ENCODE data around the gene ZNF165.

DNA sequence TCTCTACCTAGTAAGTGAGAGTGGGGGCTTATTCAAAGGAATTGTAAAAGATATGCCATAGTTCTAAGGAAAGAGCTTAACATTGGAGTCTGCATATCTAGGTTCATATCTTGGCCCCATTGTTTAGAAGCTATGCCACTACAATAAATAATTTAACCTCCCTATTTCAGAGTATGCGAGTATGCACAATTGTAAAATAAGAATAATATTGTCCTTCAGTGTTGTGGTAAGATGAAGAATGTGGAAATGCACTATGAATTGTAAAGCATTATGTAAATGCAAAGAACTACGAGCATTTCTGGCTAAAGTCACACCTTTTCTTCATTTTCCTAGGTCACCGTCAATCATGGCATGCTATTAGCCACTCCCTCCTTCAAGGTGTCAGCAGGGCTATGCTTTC is 16.1 kb upstream of the ZNF165 start:
- no peak for TF ChIP-seq ZNF70 (CRISPR knock-in tag; IDR thresholded peaks at IDR 0.05)
- TF ChIP-seq SNAI2 (CRISPR knock-in tag; IDR thresholded peaks at IDR 0.05), result no peak
- TF ChIP-seq GLIS3 (CRISPR knock-in tag; IDR thresholded peaks at IDR 0.05), result no peak
- no peak for TF ChIP-seq ISL1 (CRISPR knock-in tag; IDR thresholded peaks at IDR 0.05)
- TF ChIP-seq, protein P1, sequence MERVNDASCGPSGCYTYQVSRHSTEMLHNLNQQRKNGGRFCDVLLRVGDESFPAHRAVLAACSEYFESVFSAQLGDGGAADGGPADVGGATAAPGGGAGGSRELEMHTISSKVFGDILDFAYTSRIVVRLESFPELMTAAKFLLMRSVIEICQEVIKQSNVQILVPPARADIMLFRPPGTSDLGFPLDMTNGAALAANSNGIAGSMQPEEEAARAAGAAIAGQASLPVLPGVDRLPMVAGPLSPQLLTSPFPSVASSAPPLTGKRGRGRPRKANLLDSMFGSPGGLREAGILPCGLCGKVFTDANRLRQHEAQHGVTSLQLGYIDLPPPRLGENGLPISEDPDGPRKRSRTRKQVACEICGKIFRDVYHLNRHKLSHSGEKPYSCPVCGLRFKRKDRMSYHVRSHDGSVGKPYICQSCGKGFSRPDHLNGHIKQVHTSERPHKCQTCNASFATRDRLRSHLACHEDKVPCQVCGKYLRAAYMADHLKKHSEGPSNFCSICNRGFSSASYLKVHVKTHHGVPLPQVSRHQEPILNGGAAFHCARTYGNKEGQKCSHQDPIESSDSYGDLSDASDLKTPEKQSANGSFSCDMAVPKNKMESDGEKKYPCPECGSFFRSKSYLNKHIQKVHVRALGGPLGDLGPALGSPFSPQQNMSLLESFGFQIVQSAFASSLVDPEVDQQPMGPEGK (CRISPR knock-in tag; IDR thresholded peaks at IDR 0.05; ENCODE audit: borderline replicate concordance), result no peak
- no peak for TF ChIP-seq RARB (CRISPR knock-in tag; IDR thresholded peaks at IDR 0.05)
- TF ChIP-seq, protein P2, sequence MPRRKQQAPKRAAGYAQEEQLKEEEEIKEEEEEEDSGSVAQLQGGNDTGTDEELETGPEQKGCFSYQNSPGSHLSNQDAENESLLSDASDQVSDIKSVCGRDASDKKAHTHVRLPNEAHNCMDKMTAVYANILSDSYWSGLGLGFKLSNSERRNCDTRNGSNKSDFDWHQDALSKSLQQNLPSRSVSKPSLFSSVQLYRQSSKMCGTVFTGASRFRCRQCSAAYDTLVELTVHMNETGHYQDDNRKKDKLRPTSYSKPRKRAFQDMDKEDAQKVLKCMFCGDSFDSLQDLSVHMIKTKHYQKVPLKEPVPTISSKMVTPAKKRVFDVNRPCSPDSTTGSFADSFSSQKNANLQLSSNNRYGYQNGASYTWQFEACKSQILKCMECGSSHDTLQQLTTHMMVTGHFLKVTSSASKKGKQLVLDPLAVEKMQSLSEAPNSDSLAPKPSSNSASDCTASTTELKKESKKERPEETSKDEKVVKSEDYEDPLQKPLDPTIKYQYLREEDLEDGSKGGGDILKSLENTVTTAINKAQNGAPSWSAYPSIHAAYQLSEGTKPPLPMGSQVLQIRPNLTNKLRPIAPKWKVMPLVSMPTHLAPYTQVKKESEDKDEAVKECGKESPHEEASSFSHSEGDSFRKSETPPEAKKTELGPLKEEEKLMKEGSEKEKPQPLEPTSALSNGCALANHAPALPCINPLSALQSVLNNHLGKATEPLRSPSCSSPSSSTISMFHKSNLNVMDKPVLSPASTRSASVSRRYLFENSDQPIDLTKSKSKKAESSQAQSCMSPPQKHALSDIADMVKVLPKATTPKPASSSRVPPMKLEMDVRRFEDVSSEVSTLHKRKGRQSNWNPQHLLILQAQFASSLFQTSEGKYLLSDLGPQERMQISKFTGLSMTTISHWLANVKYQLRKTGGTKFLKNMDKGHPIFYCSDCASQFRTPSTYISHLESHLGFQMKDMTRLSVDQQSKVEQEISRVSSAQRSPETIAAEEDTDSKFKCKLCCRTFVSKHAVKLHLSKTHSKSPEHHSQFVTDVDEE (CRISPR knock-in tag; IDR thresholded peaks at IDR 0.05), result no peak
- no peak for TF ChIP-seq TCF4 (CRISPR knock-in tag; IDR thresholded peaks at IDR 0.05; ENCODE audit: borderline replicate concordance)
- TF ChIP-seq ZFP30 (CRISPR knock-in tag; IDR thresholded peaks at IDR 0.05), result no peak

Measured in SK-N-SH treated with all-trans-retinoic acid at 6 μM for 48 hours (cell line).